Activated CD4-positive, alpha-beta memory T cell treated with anti-CD3 and anti-CD28 coated beads, Interleukin-2, amount 10 ng/mL, durations not matched to agents 7 days and 5 days (primary cell): ENCODE measurements around the gene CREB1. TPM values are rescaled to one million over a fixed set of nuclear protein-coding genes. Genes with fewer than 3 reads are reported as not detected.
A peak's percentile ranks its signal among the peaks of the same experiment; 100 is the strongest.

ENCODE experiments used
- CTCF ChIA-PET: fragments of 350-600 bp; sonication (Branson Sonifier 250); formaldehyde crosslinking; loops from one replicate; lab custom pipeline; 2021; ENCODE audit warnings: antibody characterized with exemption, inconsistent platforms; lab: Charles Lee
- POLR2A ChIA-PET: fragments of 350-600 bp; sonication (Branson Sonifier 250); formaldehyde crosslinking; loops from one replicate; lab custom pipeline; 2021; ENCODE audit warnings: antibody characterized with exemption; lab: Charles Lee
- DNase-seq: peaks from one replicate; pipeline ENCODE4 v3.0.0-alpha.2; 2020
- H3K27ac Mint-ChIP-seq: one replicate; pipeline ENCODE4 v1.8.0; 2021; ENCODE audit warnings: mild to moderate bottlenecking, mixed read lengths
- H3K27me3 Mint-ChIP-seq: one replicate; pipeline ENCODE4 v1.8.0; 2021; ENCODE audit warnings: mixed read lengths
- H3K36me3 Mint-ChIP-seq: one replicate; pipeline ENCODE4 v1.8.0; 2021; ENCODE audit warnings: low read depth, mixed read lengths
- H3K4me1 Mint-ChIP-seq: one replicate; pipeline ENCODE4 v1.8.0; 2021; ENCODE audit warnings: mixed read lengths
- H3K4me3 Mint-ChIP-seq: one replicate; pipeline ENCODE4 v1.8.0; 2021; ENCODE audit warnings: mild to moderate bottlenecking, mixed read lengths
- H3K9me3 Mint-ChIP-seq: one replicate; pipeline ENCODE4 v1.8.0; 2021; ENCODE audit warnings: mixed read lengths
- total RNA-seq, 2 experiments: library from RNA; stranded (reverse); gene quantifications; one replicate each; pipeline ENCODE4 v1.2.3, GENCODE V29; 2021

The CREB1 gene
- total RNA-seq, 2 experiments from 2014 or later, result 91.3 to 99.1 TPM

- no peaks in the 10 kb centered on the region for H3K27me3 Mint-ChIP-seq
- CTCF ChIA-PET, result interaction anchor here (0.7 to 2.4 kb wide), 5 partner anchors 10 to 97 kb away, joined by 3 to 37 read pairs (median 4); partner anchors contain the start of gene METTL21A
- H3K36me3 Mint-ChIP-seq, result peaks cover 37% of the 10 kb centered on the region
- peak; percentile 47 for DNase-seq
- peak overlapping the region; percentile 92 for H3K4me3 Mint-ChIP-seq
- H3K4me1 Mint-ChIP-seq, result peaks cover 55% of the 10 kb centered on the region
- H3K27ac Mint-ChIP-seq, result peak overlapping the region; percentile 99
- H3K9me3 Mint-ChIP-seq, result no peaks in the 10 kb centered on the region
- POLR2A ChIA-PET, result interaction anchor here (0.7 to 10.7 kb wide), 25 partner anchors 10 to 766 kb away, joined by 3 to 182 read pairs (median 6); partner anchors contain the start of genes CCNYL1, FASTKD2, KLF7 and MDH1B
These were observed 1.5 kb downstream of the CREB1 start for GRCh38 chr2:207531032-207531952.

DNA sequence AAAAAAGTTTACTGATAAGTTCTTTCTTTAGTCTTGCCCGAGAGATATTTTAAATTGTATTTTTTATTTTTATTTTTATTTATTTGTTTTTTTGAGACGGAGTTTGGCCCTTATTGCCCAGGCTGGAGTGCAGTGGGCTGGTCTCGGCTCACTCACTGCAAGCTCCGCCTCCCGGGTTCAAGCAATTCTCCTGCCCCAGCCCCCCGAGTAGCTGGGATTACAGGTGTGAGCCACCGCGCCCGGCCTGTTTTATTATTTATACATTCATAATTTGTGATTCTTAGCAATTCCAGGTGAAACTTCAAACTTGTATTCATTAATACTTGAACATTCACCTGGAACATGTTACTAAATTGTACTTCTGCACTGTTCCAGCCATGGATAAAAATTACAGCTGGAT is 2.9 kb downstream of the CREB1 start:
- Mint-ChIP-seq H3K27me3 (no peaks in the 10 kb centered on the region), H3K4me3 (peak overlapping the region; percentile 92), H3K27ac (peak overlapping the region; percentile 99), H3K9me3 (no peaks in the 10 kb centered on the region), H3K36me3 (peaks cover 43% of the 10 kb centered on the region), H3K4me1 (peaks cover 50% of the 10 kb centered on the region)
- no peak for DNase-seq
- POLR2A ChIA-PET, result interaction anchor here (0.7 to 10.7 kb wide), 4 partner anchors 28 to 370 kb away, joined by 3 to 182 read pairs (median 28); partner anchors contain the start of gene METTL21A
- CTCF ChIA-PET, result interaction anchor here (1.1 to 1.3 kb wide), 4 partner anchors 31 to 93 kb away, joined by 3 to 6 read pairs (median 4); partner anchors contain the start of gene METTL21A

DNA sequence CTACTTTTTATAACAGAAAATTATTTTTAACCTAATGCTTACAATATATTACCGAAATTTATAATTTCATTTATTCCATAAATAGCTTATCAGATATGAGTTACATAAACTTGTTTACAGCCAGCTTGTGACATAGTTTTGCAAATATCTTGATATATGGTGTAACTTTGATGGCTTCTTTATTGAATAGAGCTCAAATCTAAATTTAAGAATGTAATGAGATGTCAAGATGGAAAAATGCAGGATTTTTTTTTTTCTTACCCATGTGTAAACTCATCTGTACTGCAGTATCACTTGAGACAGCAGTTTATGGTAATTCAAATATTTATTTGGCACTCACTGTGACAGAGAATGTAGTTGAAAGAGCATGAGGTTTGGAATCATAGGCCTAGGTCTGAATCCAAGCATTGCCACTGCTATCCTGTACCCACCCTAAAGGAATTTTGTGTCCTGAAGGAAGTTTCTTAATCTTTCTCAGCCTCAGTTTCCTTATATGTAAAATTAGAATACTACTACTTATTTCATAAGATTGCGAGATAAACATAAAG is 3.8 kb downstream of the CREB1 start:
- H3K27ac Mint-ChIP-seq, result peak overlapping the region; percentile 35
- POLR2A ChIA-PET, result interaction anchor here (0.7 to 10.7 kb wide), 6 partner anchors 11 to 371 kb away, joined by 3 to 182 read pairs (median 4); partner anchors contain the start of gene METTL21A
- peak overlapping the region; percentile 21 for H3K4me3 Mint-ChIP-seq
- no peaks in the 10 kb centered on the region for H3K9me3 Mint-ChIP-seq
- no peaks in the 10 kb centered on the region for H3K27me3 Mint-ChIP-seq
- DNase-seq, result no peak
- peaks cover 51% of the 10 kb centered on the region for H3K36me3 Mint-ChIP-seq
- CTCF ChIA-PET, result interaction anchor here (0.9 to 1.1 kb wide), 2 partner anchors 13 to 92 kb away, joined by 3 to 6 read pairs; partner anchors contain the start of gene METTL21A
- peaks cover 45% of the 10 kb centered on the region for H3K4me1 Mint-ChIP-seq

GRCh38 chr2:207534417-207534816 is 4.7 kb downstream of the CREB1 start:
- ChIA-PET POLR2A (interaction anchor here (1.0 to 10.7 kb wide), 5 partner anchors 10 to 202 kb away, joined by 3 to 182 read pairs (median 5); partner anchors contain the start of gene METTL21A), CTCF (no interaction called here)
- no peak overlapping the region for H3K4me3 Mint-ChIP-seq
- H3K9me3 Mint-ChIP-seq, result no peaks in the 10 kb centered on the region
- no peak for DNase-seq
- H3K36me3 Mint-ChIP-seq, result peaks cover 54% of the 10 kb centered on the region
- no peaks in the 10 kb centered on the region for H3K27me3 Mint-ChIP-seq
- no peak overlapping the region for H3K27ac Mint-ChIP-seq
- H3K4me1 Mint-ChIP-seq, result peaks cover 43% of the 10 kb centered on the region

- Mint-ChIP-seq H3K36me3 (peaks cover 56% of the 10 kb centered on the region), H3K27me3 (no peaks in the 10 kb centered on the region)
These were observed 9.7 kb downstream of the CREB1 start for GRCh38 chr2:207539470-207539869.

GRCh38 chr2:207540431-207540830 is 10.7 kb downstream of the CREB1 start:
- peaks cover 52% of the 10 kb centered on the region for H3K36me3 Mint-ChIP-seq
- no peak overlapping the region for H3K4me3 Mint-ChIP-seq
- POLR2A ChIA-PET, result interaction anchor here (3.8 kb wide), 1 partner anchor 10 kb away, joined by 33 read pairs; the partner anchor contains the start of gene CREB1
- no peaks in the 10 kb centered on the region for H3K9me3 Mint-ChIP-seq
- peaks cover 31% of the 10 kb centered on the region for H3K4me1 Mint-ChIP-seq
- CTCF ChIA-PET, result interaction anchor here (0.5 to 0.7 kb wide), 2 partner anchors 315 to 481 kb away, joined by 3 to 5 read pairs; no protein-coding TSS in a partner anchor
- no peak for DNase-seq
- no peak overlapping the region for H3K27ac Mint-ChIP-seq
- no peaks in the 10 kb centered on the region for H3K27me3 Mint-ChIP-seq

More at GRCh38 chr2:207539470-207539869, 9.7 kb downstream of the CREB1 start:
- CTCF ChIA-PET, result no interaction called here
- peaks cover 34% of the 10 kb centered on the region for H3K4me1 Mint-ChIP-seq
- H3K27ac Mint-ChIP-seq, result no peak overlapping the region
- DNase-seq, result no peak
- POLR2A ChIA-PET, result interaction anchor here (3.8 kb wide), 1 partner anchor 9 kb away, joined by 33 read pairs; the partner anchor contains the start of gene CREB1
- no peaks in the 10 kb centered on the region for H3K9me3 Mint-ChIP-seq
- no peak overlapping the region for H3K4me3 Mint-ChIP-seq

GRCh38 chr2:207541933-207542332 is 12.2 kb downstream of the CREB1 start:
- Mint-ChIP-seq H3K27me3 (no peaks in the 10 kb centered on the region), H3K4me3 (no peak overlapping the region), H3K9me3 (no peaks in the 10 kb centered on the region), H3K36me3 (peaks cover 57% of the 10 kb centered on the region), H3K4me1 (peaks cover 36% of the 10 kb centered on the region), H3K27ac (no peak overlapping the region)
- ChIA-PET POLR2A (interaction anchor here (3.8 kb wide), 1 partner anchor 11 kb away, joined by 33 read pairs; the partner anchor contains the start of gene CREB1), CTCF (no interaction called here)
- DNase-seq, result no peak

DNA sequence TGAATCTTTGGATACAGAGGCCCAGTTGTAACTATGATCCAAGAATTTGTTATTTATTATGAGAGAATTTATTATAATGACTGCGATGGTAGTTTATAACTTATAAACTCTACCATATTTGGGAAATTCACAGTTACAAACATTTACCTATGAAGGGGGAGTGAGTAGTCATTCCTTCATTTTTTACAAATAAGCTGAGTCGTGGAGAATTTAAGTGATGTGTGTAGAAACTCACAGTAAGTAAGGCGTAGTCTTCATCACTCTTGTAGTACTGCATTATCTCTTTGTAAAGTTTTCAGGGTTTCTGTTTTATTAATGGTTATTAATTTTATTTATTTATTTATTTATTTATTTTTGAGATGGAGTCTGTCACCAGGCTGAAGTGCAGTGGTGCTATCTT is 13.5 kb downstream of the CREB1 start:
- Mint-ChIP-seq H3K27me3 (no peaks in the 10 kb centered on the region), H3K36me3 (peaks cover 50% of the 10 kb centered on the region), H3K9me3 (no peaks in the 10 kb centered on the region), H3K4me3 (no peak overlapping the region), H3K4me1 (peaks cover 31% of the 10 kb centered on the region), H3K27ac (no peak overlapping the region)
- ChIA-PET CTCF (no interaction called here), POLR2A (interaction anchor here (1.4 to 1.8 kb wide), 2 partner anchors 12 to 13 kb away, joined by 4 to 7 read pairs; partner anchors contain the start of gene CREB1)
- no peak for DNase-seq

DNA sequence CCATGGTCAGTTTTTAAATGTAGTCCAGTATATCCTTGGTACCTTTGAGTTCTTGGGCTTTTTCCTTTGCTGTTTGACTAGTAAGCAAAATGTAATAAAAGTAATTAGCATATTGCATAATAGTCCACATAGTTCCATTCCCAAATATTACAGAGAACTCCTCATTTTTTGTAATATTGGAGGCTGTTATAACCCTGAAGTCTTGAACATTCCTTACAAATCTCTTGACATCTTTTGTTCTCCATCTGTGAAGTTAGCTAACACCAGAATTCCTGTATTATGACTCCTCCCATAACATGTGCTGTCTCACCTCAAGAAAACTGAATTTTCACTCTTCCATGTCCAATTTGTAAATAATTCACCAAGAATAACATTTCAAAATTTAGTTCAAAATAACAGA is 17.1 kb downstream of the CREB1 start:
- Mint-ChIP-seq H3K4me1 (peaks cover 30% of the 10 kb centered on the region), H3K9me3 (no peaks in the 10 kb centered on the region), H3K36me3 (peaks cover 34% of the 10 kb centered on the region), H3K27me3 (no peaks in the 10 kb centered on the region), H3K4me3 (no peak overlapping the region), H3K27ac (no peak overlapping the region)
- CTCF ChIA-PET, result interaction anchor here (1.1 kb wide), 1 partner anchor 13 kb away, joined by 3 read pairs; no protein-coding TSS in a partner anchor
- no peak for DNase-seq
- POLR2A ChIA-PET, result interaction anchor here (1.3 to 1.9 kb wide), 3 partner anchors 16 to 403 kb away, joined by 3 to 5 read pairs (median 4); no protein-coding TSS in a partner anchor

DNA sequence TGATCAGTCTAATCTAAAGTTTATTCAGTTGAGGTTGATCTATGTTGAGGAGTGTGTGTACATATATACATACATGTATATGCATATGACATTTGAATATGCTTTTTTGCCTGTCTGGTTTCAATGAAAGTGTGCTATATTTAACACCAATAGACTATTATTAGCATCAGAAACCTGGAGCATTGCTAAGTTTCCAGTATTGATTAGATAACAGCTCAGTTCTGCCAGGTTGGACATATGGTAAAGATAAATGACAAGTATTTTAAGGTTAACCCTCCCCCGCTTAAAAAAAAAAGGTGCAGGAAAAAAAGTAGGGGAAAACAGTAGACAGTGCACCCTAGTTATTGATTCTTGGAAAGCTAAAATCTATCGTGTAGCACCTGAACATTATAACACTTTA is 19.4 kb downstream of the CREB1 start:
- Mint-ChIP-seq H3K27ac (no peak overlapping the region), H3K27me3 (no peaks in the 10 kb centered on the region), H3K4me1 (peaks cover 28% of the 10 kb centered on the region), H3K9me3 (no peaks in the 10 kb centered on the region), H3K36me3 (peaks cover 22% of the 10 kb centered on the region), H3K4me3 (no peak overlapping the region)
- POLR2A ChIA-PET, result interaction anchor here (0.8 to 1.2 kb wide), 2 partner anchors 15 to 18 kb away, joined by 3 to 4 read pairs; no protein-coding TSS in a partner anchor
- no peak for DNase-seq
- CTCF ChIA-PET, result interaction anchor here (0.8 kb wide), 1 partner anchor 24 kb away, joined by 3 read pairs; no protein-coding TSS in a partner anchor

- peaks cover 51% of the 10 kb centered on the region for H3K36me3 Mint-ChIP-seq
- CTCF ChIA-PET, result no interaction called here
- peaks cover 6% of the 10 kb centered on the region for H3K4me1 Mint-ChIP-seq
These were observed 28.3 kb downstream of the CREB1 start for GRCh38 chr2:207558079-207558491.

More at GRCh38 chr2:207558079-207558491, 28.3 kb downstream of the CREB1 start:
- POLR2A ChIA-PET, result interaction anchor here (2.6 kb wide), 1 partner anchor 27 kb away, joined by 11 read pairs; the partner anchor contains the start of gene CREB1
- H3K9me3 Mint-ChIP-seq, result no peaks in the 10 kb centered on the region
- no peak overlapping the region for H3K27ac Mint-ChIP-seq
- H3K27me3 Mint-ChIP-seq, result no peaks in the 10 kb centered on the region
- no peak overlapping the region for H3K4me3 Mint-ChIP-seq
- no peak for DNase-seq
